Chondrocyte (in vitro differentiated cells): ENCODE measurements around the gene LCORL. TPM values are rescaled to one million over a fixed set of nuclear protein-coding genes. Genes with fewer than 3 reads are reported as not detected.

ENCODE experiments used
- DNase-seq: peaks from one replicate; pipeline ENCODE4 v3.0.0; 2021; ENCODE audit warnings: mixed read lengths, low spot score
- H3K27ac Mint-ChIP-seq: one replicate; pipeline ENCODE4 v1.8.0; 2021; ENCODE audit warnings: mild to moderate bottlenecking, moderate library complexity, mixed read lengths; ENCODE audit not compliant: unreplicated experiment
- H3K27me3 Mint-ChIP-seq: 2 replicates; pipeline ENCODE4 v1.8.0; 2021; ENCODE audit warnings: low read depth, mixed read lengths
- H3K36me3 Mint-ChIP-seq: 2 replicates; pipeline ENCODE4 v1.8.0; 2021; ENCODE audit warnings: low read depth, mixed read lengths
- H3K4me1 Mint-ChIP-seq: 2 replicates; pipeline ENCODE4 v1.8.0; 2021; ENCODE audit warnings: low read depth, mild to moderate bottlenecking, mixed read lengths
- H3K4me3 Mint-ChIP-seq: one replicate; pipeline ENCODE4 v1.8.0; 2021; ENCODE audit warnings: mild to moderate bottlenecking, moderate library complexity, mixed read lengths; ENCODE audit not compliant: unreplicated experiment
- H3K9me3 Mint-ChIP-seq: 2 replicates; pipeline ENCODE4 v1.8.0; 2021; ENCODE audit warnings: low read depth, mixed read lengths
- CTCF ChIP-seq: fragments of 200-600 bp; sonication (generic); IDR thresholded peaks from 2 replicates; pipeline ENCODE4 v1.5.0; 2021; ENCODE audit warnings: antibody characterized with exemption, mild to moderate bottlenecking, moderate library complexity
- total RNA-seq: library from RNA; stranded (reverse); gene quantifications from 3 replicates; pipeline ENCODE4 v1.2.1, GENCODE V29; 2021

LCORL gene
- total RNA-seq, 1 donor from 2014 or later, result 8.9 TPM

GRCh38 chr4:17924189-17924588 lies 97.4 kb downstream of the LCORL start:
- H3K36me3 Mint-ChIP-seq, result no peaks in the 10 kb centered on the region
- no peak overlapping the region for H3K4me3 Mint-ChIP-seq
- no peaks in the 10 kb centered on the region for H3K4me1 Mint-ChIP-seq
- H3K27ac Mint-ChIP-seq, result no peak overlapping the region
- H3K27me3 Mint-ChIP-seq, result no peaks in the 10 kb centered on the region
- no peaks in the 10 kb centered on the region for H3K9me3 Mint-ChIP-seq
- DNase-seq, result no peak
- TF ChIP-seq CTCF, result no peak

- Mint-ChIP-seq H3K36me3 (no peaks in the 10 kb centered on the region), H3K27ac (no peak overlapping the region), H3K27me3 (no peaks in the 10 kb centered on the region), H3K4me1 (no peaks in the 10 kb centered on the region), H3K9me3 (no peaks in the 10 kb centered on the region), H3K4me3 (no peak overlapping the region)
- TF ChIP-seq CTCF, result no peak
- DNase-seq, result no peak
Measured at GRCh38 chr4:17921451-17921850, 100.1 kb downstream of the LCORL start.

- H3K27ac Mint-ChIP-seq, result no peak overlapping the region
- no peaks in the 10 kb centered on the region for H3K4me1 Mint-ChIP-seq
- no peak for TF ChIP-seq CTCF
- no peaks in the 10 kb centered on the region for H3K27me3 Mint-ChIP-seq
- H3K9me3 Mint-ChIP-seq, result no peaks in the 10 kb centered on the region
- H3K4me3 Mint-ChIP-seq, result no peak overlapping the region
- DNase-seq, result no peak
- H3K36me3 Mint-ChIP-seq, result no peaks in the 10 kb centered on the region
Measured at GRCh38 chr4:17920681-17921080, 100.9 kb downstream of the LCORL start.

- Mint-ChIP-seq H3K27me3 (no peaks in the 10 kb centered on the region), H3K9me3 (no peaks in the 10 kb centered on the region), H3K4me3 (no peak overlapping the region), H3K36me3 (peaks cover 4% of the 10 kb centered on the region), H3K27ac (no peak overlapping the region), H3K4me1 (no peaks in the 10 kb centered on the region)
- no peak for DNase-seq
- TF ChIP-seq CTCF, result no peak
Measured at GRCh38 chr4:17915439-17915838, 106.1 kb downstream of the LCORL start.

GRCh38 chr4:17912011-17912410 lies 109.5 kb downstream of the LCORL start:
- TF ChIP-seq CTCF, result no peak
- H3K4me1 Mint-ChIP-seq, result no peaks in the 10 kb centered on the region
- H3K36me3 Mint-ChIP-seq, result peaks cover 4% of the 10 kb centered on the region
- H3K27ac Mint-ChIP-seq, result no peak overlapping the region
- H3K9me3 Mint-ChIP-seq, result no peaks in the 10 kb centered on the region
- no peak overlapping the region for H3K4me3 Mint-ChIP-seq
- H3K27me3 Mint-ChIP-seq, result no peaks in the 10 kb centered on the region
- DNase-seq, result no peak
